Heart left ventricle (tissue), 13 donors: ENCODE measurements around the gene AIG1.

Experiments
- CTCF ChIP-seq, 12 donors: fragments of 200-600 bp; sonication (generic) in 4 of 12; IDR thresholded peaks; one replicate each; pipeline versions ENCODE4 v1.5.0 to v1.8.0; 2018 to 2022; ENCODE audit warnings: antibody characterized with exemption in 12 of 12, mild to moderate bottlenecking in 5 of 12
- POLR2A ChIP-seq, 2 donors: fragments of 450-650 bp; IDR thresholded peaks; one replicate each; pipeline ENCODE4 v1.6.1; 2017; ENCODE audit warnings: antibody characterized with exemption in 2 of 2, mild to moderate bottlenecking in 2 of 2, moderate library complexity in 2 of 2
- donor health status: ischemic (EF 13 %, LVEDD 7.1; RV severe dilation, severe dysfunction).
- donor health status: DM: no; HTN: yes; CAD: no.
- donor health status: DM: no; HTN: no; CAD: no.
- donor health status: ischemic (EF 25% LVEDD 6.9; RV normal size, moderate dysfunction).
- donor health status: ischemic (EF 25% LVEDD 5.7; RV mildly dilated, moderate dysfunction).
- donor health status: ischemic (EF 35%, LVEDD 5.7; RV mildly dilated, moderate dysfunction).
- donor health status: nonischemic (EF 11% LVEDD 7.7; RV severe dilation, severe dysfunction).
- donor health status: DM: yes; HTN: yes; CAD: no.
- donor health status: PGD.
- donor health status: ischemic (EF 29% LVEDD 5.4; RV normal size, mild dysfunction).
- donor health status: nonischemic (EF 23%, LVEDD 6.1; RV moderate dilation, normal function).

- TF ChIP-seq POLR2A (IDR thresholded peaks at IDR 0.05) (no peak), CTCF (IDR thresholded peaks at IDR 0.05) (no peak)
Observed at GRCh38 chr6:143039548-143039947, 21.1 kb upstream of the AIG1 start.
